HG03139 (cell line): ENCODE measurements around the gene ZNF80.
A peak's percentile ranks its signal among the peaks of the same experiment; 100 is the strongest.

Experiments
- ATAC-seq: cut with Tn5 transposase; IDR thresholded peaks from one replicate; pipeline ENCODE4 v1.9.1; 2021; ENCODE audit not compliant: unreplicated experiment

The ZNF80 gene

DNA sequence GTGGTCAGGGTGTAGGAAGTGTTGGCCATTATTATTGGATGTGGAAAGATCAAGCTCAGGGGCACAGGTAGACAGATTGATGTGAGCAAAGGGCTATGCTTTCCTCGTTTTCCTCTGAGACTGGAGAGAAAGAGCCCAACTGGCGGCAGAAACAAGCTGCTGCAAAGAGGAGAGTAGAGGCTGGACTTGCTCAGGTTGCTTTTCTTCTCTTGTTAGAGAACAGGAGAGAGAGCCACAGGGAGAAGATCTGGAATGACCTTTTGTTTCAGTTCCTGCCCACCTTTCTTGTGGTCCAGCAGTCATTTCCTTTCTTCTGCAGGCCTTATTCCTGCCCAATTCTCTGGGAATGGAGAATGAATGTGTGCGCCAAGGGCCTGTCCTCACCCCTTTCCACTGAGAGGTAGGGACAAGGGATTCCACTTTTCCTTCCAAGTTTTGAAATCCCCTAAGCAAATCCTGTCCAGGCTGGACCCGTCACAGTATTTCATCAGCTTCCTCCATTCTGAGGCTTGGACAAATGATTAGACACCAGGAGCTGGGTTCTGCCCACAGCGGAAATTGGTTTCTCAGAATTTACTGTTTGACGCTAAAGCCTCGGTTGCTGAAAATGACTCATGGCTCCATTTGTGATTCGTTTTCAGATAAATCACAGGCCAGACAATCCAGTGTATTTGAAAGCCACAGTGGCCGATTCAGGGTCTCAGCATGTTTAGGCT, 16.1 kb downstream of the ZNF80 start:
- no peak for ATAC-seq

DNA sequence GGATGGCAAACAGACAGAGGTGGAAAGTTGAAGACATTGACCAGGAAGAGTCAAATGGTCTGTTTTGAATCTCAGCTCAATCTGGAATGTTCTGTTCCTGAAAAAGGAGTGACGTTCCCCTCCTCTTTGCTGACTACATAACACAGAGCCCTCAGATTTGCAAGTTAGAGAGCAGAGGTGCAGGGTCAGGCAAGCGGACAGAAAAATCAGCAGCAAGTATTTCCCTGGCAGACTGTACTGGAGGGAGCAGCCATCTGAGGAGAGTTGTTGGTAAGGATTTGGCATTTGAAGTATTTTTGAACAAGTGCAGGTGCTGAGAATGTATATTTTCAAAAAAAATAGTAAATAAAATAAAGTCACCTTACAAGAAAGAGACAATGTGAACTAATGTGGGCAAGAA, 17.6 kb downstream of the ZNF80 start:
- no peak for ATAC-seq

DNA sequence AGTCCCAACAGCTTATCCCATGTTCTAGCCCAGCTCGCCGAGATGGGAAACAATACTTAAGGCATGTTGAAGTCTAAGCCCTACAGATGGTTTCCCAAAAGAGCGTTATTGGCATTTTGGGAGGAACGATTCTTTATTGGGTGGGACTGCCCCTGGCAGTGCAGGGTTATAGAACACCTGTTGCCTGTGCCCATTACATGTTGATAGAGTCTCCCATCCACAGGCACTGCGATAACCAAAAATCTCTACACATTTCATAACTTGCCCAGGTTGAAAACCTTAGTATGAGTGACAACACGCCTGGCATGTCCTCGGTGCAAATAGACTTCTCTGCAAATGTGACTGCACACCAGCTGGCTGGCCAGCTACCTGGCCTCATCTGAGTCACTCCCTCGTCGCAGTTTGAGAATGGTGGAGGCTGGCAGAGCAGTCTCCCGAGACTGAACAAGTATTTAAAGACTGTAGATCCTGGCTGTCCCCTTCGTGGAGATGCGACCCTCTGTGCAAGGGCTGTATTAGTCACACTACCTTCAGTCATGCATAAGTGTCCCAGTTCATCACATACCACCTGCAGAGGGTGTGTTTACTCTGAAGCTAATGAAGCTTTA, 18.7 kb downstream of the ZNF80 start:
- no peak for ATAC-seq

DNA sequence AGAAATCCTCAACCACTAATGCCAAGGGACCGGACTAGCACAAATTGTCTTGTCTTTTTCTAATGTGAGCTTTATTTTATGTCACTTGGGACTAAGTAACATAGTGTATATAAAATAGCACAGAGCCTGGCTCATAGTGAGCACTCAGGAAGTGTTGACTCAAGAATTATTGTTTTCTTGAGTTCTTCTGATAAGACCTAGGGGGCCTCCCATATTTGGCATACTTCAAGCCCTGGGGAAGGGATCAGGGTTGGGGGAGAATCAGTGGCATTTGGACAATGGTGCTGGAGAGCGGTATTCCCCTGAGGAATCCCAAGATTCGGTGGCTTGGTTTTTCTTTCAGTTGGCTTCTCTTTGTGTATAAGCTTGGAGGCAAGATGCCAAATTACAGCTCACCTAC, 19.4 kb downstream of the ZNF80 start:
- ATAC-seq = no peak

DNA sequence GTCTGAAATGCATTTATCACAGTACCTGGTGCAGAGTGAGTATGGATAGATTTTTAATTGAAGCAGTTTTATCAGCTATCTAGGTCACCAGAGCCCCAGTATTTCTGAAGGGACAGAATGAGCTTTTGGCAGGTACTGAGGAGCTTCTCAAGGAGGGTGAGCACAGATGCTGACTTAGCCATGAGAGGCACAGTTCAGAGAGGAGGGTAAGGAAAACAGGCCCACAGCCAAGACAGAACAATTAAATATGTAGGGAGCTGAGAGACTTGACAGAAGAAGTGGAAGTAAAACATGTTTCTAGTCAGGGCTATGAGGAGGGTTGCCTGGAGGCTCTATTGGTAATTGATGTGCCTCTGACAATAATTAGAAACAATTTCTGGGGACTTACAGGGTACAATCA, 20.1 kb downstream of the ZNF80 start:
- ATAC-seq = no peak

DNA sequence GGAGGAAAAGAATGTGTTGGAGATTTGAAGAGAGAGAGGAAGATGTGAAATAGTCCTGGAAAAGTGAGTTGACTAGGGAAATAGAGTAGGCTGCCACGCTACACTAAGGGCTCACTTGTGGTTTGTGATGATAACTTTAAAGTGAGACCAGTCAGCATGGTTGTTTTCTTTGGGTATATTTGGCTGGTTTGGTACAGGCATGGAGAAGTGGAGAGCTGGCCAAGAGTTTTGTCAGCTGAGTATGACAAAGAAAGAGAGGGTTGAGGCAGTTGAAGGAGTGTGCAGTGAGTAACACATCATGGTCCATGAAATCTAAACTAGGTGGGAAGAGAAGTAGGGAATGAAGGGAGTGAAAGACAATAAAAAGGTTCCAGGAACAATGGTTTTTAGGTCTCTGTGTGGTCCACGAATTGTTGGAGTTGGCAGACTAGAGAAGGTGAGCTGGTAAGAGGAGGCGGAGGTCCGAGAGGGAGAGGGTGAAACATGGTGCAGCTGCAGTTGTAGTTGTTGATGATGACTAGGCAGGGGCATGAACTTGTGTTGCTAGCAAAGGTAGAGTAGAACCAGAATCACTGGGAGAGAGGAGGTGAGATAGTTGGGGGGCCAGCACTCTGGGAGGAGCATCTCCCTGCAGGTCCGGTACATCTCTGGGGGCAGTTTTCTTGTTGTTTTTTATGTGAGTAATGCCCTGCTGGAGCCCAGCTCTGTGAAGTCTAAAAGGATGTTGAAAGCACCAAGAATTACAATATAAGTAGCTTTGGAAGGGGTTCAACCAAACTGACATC, 21.0 kb downstream of the ZNF80 start:
- no peak for ATAC-seq

DNA sequence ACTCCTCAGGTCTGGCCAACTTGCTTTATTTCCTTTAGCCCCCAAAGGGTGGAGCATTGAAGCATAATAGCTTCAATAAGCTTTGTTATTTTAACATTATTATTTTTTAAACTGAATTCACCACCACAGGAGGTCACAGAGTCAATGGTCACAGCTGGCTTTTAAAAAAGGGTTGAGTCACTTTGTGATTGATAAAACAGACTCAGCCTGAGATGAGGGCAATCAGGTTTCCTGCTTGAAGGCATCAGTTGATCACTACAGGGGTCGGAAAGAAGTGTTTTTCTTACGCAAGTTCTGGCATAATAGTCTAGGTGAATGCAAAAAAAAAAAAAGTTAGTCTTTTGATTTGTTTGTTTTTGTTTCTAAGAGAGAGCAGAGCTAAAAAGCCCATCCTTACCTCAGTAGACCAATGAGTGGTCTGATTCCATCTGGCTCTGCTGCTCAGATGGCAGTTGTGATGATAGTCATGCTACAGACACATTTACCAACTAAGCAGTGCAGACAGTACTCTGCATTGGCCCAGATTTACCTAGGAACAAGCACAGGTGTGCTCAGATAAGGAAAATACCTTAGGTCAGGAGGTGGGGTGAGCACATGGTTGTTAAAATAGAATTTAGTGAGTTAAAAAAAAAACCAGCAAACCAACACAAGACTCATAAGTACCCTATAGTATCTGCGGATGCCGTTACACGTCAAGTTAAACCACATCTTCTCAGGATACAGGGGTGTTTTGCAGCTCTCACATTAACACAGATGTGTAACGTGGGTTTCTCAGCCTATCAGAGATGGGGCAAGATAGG, 22.6 kb downstream of the ZNF80 start:
- ATAC-seq = no peak

DNA sequence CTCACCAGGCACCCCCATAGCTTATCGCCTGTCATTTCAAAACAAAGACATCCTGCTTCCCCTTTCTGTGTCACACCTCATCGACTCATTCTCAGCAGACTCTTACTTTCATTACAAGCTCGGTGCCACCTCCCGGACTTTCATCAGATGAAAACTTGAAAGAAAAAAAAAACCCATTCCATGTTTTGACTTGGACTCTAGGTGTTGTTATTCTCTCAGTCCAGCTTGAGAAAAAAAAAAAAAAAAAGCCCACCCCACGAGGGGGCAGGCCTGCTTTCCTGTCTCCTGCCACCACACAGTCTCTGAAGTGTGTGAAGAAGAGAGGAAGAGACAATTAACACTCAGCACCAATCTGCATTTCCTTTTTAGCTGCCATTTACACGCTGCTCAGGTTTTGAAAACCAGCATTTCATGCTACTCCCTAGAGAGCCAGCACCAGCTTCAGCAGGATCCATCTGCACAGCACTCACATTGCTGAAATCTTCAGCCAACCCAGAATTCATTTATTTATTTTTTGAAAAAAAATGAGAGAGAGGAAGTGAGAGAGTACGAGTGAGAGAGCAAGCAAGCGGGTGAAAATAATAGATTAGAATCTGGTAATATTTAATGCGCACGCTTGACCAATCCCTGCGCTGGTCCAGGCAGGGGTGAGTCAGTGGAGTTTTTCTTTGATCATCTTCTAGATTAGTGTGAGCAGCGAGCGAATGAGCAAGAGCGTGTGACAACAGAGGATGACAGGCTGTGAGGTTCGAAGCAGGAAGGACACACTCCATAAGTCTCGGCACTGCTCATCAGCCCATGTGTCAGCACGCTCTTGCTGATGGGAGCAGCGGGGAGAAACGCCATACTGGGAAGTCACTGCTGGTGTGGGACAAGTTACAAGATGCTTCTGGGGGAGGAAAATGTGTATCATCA, 23.5 kb downstream of the ZNF80 start:
- peak; percentile 80 for ATAC-seq

DNA sequence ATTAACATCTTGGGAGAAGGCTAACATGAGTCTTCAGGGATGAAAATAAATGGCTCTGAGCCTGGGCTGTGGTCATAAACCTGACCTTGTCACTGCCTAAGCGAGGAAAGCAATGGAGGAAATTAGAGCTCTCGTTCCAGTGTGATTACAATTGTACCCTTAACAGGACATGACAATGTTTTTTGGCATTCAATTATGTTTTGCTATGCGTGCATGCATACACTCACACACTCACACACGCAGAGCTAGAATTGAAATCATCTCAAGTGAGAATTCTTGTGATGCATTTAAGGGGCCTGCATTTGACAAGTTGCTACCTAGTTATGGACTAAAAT, 24.1 kb downstream of the ZNF80 start:
- ATAC-seq = peak; percentile 4

DNA sequence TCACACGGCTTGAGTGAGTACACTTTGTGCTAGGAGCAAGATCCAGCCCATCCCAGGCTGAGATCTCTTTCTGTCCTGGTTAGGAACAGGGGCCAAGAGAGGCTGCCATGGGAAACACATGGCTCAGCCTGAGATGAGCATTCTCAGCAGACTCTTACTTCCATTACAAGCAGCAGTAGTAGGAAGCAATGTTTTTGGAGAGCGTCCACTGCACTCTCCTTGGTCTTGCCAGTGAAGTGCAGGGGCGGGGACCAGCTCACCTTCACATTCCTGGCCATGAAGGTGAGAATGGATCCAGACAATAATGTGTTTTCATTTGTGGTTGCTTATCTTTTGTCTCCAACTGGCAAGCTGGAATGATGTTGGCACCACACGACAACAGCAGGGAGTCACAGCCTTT, 24.7 kb downstream of the ZNF80 start:
- ATAC-seq = no peak

DNA sequence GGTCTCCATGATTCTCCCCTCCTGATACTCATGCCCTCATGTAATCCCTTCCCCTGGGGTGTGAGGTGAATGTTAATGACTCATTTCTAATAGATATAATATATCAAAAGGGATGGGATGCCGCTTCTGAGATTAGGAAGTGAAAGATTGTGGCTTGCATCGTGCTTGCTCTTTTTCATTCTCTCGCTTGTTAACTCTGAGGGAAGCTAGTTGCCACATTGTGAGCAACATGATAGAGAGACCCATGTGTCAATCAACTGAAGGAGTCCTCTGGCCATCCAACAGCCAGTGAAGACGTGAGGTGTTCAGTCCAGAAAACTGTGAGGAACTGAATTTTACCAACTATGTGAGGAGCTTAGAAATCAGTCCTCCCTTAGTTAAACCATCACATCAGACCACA, 29.6 kb downstream of the ZNF80 start:
- ATAC-seq = peak; percentile 90

DNA sequence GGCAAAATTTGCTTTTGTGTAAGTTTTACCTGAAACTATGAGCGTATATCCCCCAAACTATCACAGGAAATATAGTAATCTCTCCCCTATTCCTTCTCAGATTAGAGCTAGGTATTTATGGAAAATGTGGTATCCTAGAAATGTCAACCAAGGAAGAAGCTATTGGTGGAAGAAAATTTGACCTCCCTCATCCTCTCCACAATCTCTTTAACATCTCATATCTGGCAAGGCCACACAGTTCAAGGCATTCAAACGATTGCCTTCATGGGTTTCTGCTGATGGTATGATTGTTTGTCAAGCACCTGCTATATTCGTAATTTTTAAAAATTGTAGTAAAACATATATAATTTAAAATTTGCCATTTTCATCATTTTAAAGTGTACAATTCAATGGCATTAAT, 31.0 kb downstream of the ZNF80 start:
- ATAC-seq = no peak

DNA sequence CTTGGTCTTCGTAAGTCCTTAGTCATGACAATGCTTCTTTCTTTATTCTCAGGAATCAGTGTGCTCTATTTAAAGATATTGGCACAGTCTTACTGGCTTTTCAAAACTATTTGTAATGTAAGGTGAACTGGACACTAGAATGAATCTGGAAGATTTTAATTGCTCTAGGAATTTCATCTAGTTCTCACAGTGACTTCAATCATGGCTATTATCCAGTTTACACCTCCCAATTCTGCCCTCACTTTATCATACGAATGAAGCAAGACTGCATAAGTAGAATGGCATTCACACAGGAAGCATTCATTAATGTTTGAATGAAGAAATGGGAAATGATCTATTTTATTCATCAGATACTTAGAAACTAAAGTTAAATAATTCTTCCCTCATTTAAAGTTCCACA, 31.8 kb downstream of the ZNF80 start:
- no peak for ATAC-seq

DNA sequence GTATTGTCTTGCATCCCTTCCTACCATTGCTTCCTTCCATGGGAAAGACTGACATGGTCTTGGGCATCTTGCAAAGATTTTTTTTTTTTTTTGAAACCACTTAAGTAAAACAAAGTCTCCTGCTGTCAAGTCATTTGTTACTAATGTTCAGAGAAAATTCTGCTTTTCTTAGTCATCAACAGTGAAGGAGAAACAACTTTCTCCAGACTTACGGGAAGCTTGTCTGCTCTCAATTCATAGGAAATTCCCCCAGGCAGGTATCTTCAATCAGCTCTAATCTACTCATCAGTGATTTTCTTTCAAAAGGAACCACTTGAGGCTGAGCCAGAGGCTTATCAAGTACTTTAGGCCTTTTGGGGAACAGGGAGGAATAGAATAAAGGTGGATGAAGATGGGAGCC, 42.6 kb downstream of the ZNF80 start:
- ATAC-seq = no peak

DNA sequence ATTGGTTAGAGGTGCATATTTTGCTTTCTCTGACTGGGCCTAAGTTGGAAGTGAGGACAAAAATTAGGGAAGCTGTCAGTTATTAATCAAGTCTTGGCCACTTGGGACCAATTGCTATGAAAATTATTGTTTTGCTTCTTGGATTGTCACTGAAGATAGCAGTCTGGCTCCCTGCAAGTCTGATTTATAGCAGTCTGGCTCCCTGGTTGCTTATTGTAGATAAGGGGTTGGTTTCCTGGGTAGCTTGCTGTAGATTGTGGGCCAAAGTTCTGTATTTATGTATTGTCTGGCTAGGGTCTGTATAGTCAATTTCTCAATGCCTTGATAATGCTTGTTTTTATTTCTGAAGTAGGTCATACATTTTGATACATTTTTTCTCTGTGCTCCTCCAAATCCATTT, 45.2 kb downstream of the ZNF80 start:
- ATAC-seq = no peak

DNA sequence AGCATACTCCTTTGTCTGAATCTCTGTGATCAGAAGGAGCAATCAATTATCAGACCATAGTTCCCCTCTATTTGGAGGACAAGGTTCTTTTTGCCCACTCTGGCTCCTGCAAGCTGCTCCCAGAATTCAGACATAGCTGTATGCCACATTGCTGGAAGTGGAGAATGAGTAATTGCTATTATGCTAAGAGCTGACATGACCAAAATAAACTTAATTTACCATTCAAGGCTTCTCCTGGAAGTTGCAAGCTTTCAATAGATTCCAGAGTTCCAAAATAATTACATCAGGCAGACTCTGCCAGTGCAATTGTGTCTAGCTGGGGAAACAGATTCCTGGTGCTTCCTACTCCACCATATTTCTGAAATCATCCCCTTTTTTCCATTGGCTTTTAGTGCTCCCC, 50.9 kb downstream of the ZNF80 start:
- no peak for ATAC-seq
